SK-N-SH treated with all-trans-retinoic acid at 6 μM for 48 hours (cell line): ENCODE data around the gene GUCD1.

Source experiments
- ATAC-seq: fragments of 200-7000 bp; cut with Tn5 transposase; 3 replicates; pipeline ENCODE4 v1.9.1; 2020; ENCODE audit warnings: mild to moderate bottlenecking, moderate library complexity
- ARNTL ChIP-seq: fragments of 450-650 bp; formaldehyde crosslinking; IDR thresholded peaks from 2 replicates; pipeline ENCODE4 v1.5.0; 2020; ENCODE audit warnings: low read depth, mild to moderate bottlenecking, moderate library complexity, borderline replicate concordance
- BACH2 ChIP-seq: fragments of 250-450 bp; sonication (Bioruptor Pico); IDR thresholded peaks from 2 replicates; pipeline ENCODE4 v1.9.0; 2021; ENCODE audit warnings: mild to moderate bottlenecking, borderline replicate concordance
- CREB5 ChIP-seq: fragments of 250-450 bp; sonication (Bioruptor Pico); IDR thresholded peaks from 2 replicates; pipeline ENCODE4 v1.5.1; 2020; ENCODE audit warnings: low read depth, mild to moderate bottlenecking, moderate library complexity
- CSDC2 ChIP-seq: fragments of 250-450 bp; sonication (Bioruptor Pico); IDR thresholded peaks from 2 replicates; pipeline ENCODE4 v1.5.0; 2020; ENCODE audit warnings: mild to moderate bottlenecking, moderate library complexity
- GLIS3 ChIP-seq: fragments of 250-450 bp; sonication (Bioruptor Pico); IDR thresholded peaks from 2 replicates; pipeline ENCODE4 v1.5.0; 2020; ENCODE audit warnings: mild to moderate bottlenecking, moderate library complexity
- ISL1 ChIP-seq: fragments of 250-450 bp; sonication (Bioruptor Pico); IDR thresholded peaks from 2 replicates; pipeline ENCODE4 v2.1.2; 2022; ENCODE audit warnings: mild to moderate bottlenecking, moderate library complexity
- OSR1 ChIP-seq: fragments of 250-450 bp; sonication (Bioruptor Pico); IDR thresholded peaks from 2 replicates; pipeline ENCODE4 v1.8.0; 2022; ENCODE audit warnings: moderate library complexity, mild to moderate bottlenecking, inconsistent platforms
- PATZ1 ChIP-seq: fragments of 250-450 bp; sonication (Bioruptor Pico); IDR thresholded peaks from 2 replicates; pipeline ENCODE4 v1.8.0; 2020; ENCODE audit warnings: mild to moderate bottlenecking, moderate library complexity, borderline replicate concordance
- POU6F1 ChIP-seq: fragments of 250-450 bp; sonication (Bioruptor Pico); IDR thresholded peaks from 2 replicates; pipeline ENCODE4 v1.8.0; 2021; ENCODE audit warnings: low read depth, mild to moderate bottlenecking, moderate library complexity, borderline replicate concordance
- PPARA ChIP-seq: fragments of 250-450 bp; sonication (Bioruptor Pico); IDR thresholded peaks from 2 replicates; pipeline ENCODE4 v1.5.0; 2020; ENCODE audit warnings: mild to moderate bottlenecking, borderline replicate concordance
- RARB ChIP-seq: fragments of 250-450 bp; sonication (Bioruptor Pico); IDR thresholded peaks from 2 replicates; pipeline ENCODE4 v1.8.0; 2021; ENCODE audit warnings: mild to moderate bottlenecking, moderate library complexity
- SNAI2 ChIP-seq: fragments of 250-450 bp; sonication (Bioruptor Pico); IDR thresholded peaks from 2 replicates; pipeline ENCODE4 v1.5.0; 2020; ENCODE audit warnings: mild to moderate bottlenecking, moderate library complexity
- TCF4 ChIP-seq: fragments of 250-450 bp; sonication (Bioruptor Pico); IDR thresholded peaks from 2 replicates; pipeline ENCODE4 v1.8.0; 2021; ENCODE audit warnings: mild to moderate bottlenecking, moderate library complexity, borderline replicate concordance
- TOX ChIP-seq: fragments of 250-450 bp; sonication (Bioruptor Pico); IDR thresholded peaks from 2 replicates; pipeline ENCODE4 v1.8.0; 2021; ENCODE audit warnings: mild to moderate bottlenecking, moderate library complexity, borderline replicate concordance
- TSHZ2 ChIP-seq: fragments of 250-450 bp; sonication (Bioruptor Pico); IDR thresholded peaks from 2 replicates; pipeline ENCODE4 v1.5.0; 2020; ENCODE audit warnings: mild to moderate bottlenecking, moderate library complexity
- ZC3H10 ChIP-seq: fragments of 250-450 bp; sonication (Bioruptor Pico); IDR thresholded peaks from 2 replicates; pipeline ENCODE4 v1.5.1; 2021; ENCODE audit warnings: mild to moderate bottlenecking, moderate library complexity
- ZFP3 ChIP-seq: fragments of 250-450 bp; sonication (Bioruptor Pico); IDR thresholded peaks from 2 replicates; pipeline ENCODE4 v1.5.0; 2020; ENCODE audit warnings: mild to moderate bottlenecking, moderate library complexity
- ZFP30 ChIP-seq: fragments of 450-650 bp; formaldehyde crosslinking; IDR thresholded peaks from 2 replicates; pipeline ENCODE4 v1.5.0; 2022; ENCODE audit warnings: mild to moderate bottlenecking, moderate library complexity
- ZNF565 ChIP-seq: fragments of 450-650 bp; formaldehyde crosslinking; conservative IDR thresholded peaks from 2 replicates; pipeline ENCODE4 v1.5.0; 2020; ENCODE audit warnings: low read depth, mild to moderate bottlenecking, moderate library complexity
- ZNF70 ChIP-seq: fragments of 450-650 bp; formaldehyde crosslinking; IDR thresholded peaks from 2 replicates; pipeline ENCODE4 v1.5.0; 2020; ENCODE audit warnings: mild to moderate bottlenecking, moderate library complexity
- ZNF8 ChIP-seq: fragments of 450-650 bp; formaldehyde crosslinking; IDR thresholded peaks from 2 replicates; pipeline ENCODE4 v1.5.0; 2020; ENCODE audit warnings: mild to moderate bottlenecking, moderate library complexity

GUCD1 gene

GRCh38 chr22:24567668-24568067 lies 12.7 kb upstream of the GUCD1 start:
- no peak for TF ChIP-seq ZC3H10
- TF ChIP-seq ZNF565 (CRISPR knock-in tag): no peak
- no peak for TF ChIP-seq PATZ1 (CRISPR knock-in tag)
- TF ChIP-seq SNAI2: no peak
- no peak for TF ChIP-seq ZNF8 (CRISPR knock-in tag)
- TF ChIP-seq ZNF70 (CRISPR knock-in tag): no peak
- no peak for TF ChIP-seq GLIS3
- no peak for TF ChIP-seq RARB (CRISPR knock-in tag)
- no peak for TF ChIP-seq CREB5
- TF ChIP-seq, all 23 proteins: peak for 0
- ATAC-seq: no peak

- TF ChIP-seq ISL1 (CRISPR knock-in tag) (no peak), ZFP3 (CRISPR knock-in tag) (no peak), CREB5 (no peak), TCF4 (no peak), SNAI2 (no peak), PPARA (CRISPR knock-in tag) (no peak), OSR1 (CRISPR knock-in tag) (no peak), TSHZ2 (CRISPR knock-in tag) (no peak), ZFP30 (CRISPR knock-in tag) (no peak), ZC3H10 (no peak), ZNF70 (CRISPR knock-in tag) (no peak), GLIS3 (no peak), POU6F1 (CRISPR knock-in tag) (no peak), CSDC2 (CRISPR knock-in tag) (no peak), ZNF565 (CRISPR knock-in tag) (no peak), ZNF8 (CRISPR knock-in tag) (no peak), TOX (CRISPR knock-in tag) (no peak), BACH2 (CRISPR knock-in tag) (no peak), ARNTL (CRISPR knock-in tag) (no peak), PATZ1 (CRISPR knock-in tag) (no peak)
- ATAC-seq: no peak
These were observed 12.1 kb upstream of the GUCD1 start for GRCh38 chr22:24566899-24567511.
